Astrocyte of the cerebellum (primary cell): ENCODE measurements around the gene AMH.

Experiments used
- DNase-seq: peaks from one replicate; pipeline ENCODE4 v3.0.0-alpha.2; 2011; ENCODE audit warnings: low read depth
- H3K4me3 ChIP-seq: 2 replicates; pipeline ENCODE4 v1.5.1; 2011; ENCODE audit warnings: mild to moderate bottlenecking, low read depth, low read length, moderate library complexity
- CTCF ChIP-seq: IDR thresholded peaks from 2 replicates; pipeline ENCODE4 v1.5.1; 2012; ENCODE audit warnings: low read length, low read depth, moderate library complexity, mild to moderate bottlenecking; ENCODE audit errors: missing control alignments
- in situ Hi-C: cut with HindIII; loops from 2 replicates; pipeline ENCODE4 v1.10.0; 2017; ENCODE audit warnings: low sequenced_read_pairs

AMH gene

GRCh38 chr19:2230033-2230531 lies 19.0 kb upstream of the AMH start:
- no peak for TF ChIP-seq CTCF
- in situ Hi-C loops = no loop called here
- no peak overlapping the region for H3K4me3 ChIP-seq
- no peak for DNase-seq

GRCh38 chr19:2230807-2231533 lies 18.2 kb upstream of the AMH start:
- no peak overlapping the region for H3K4me3 ChIP-seq
- no peak for TF ChIP-seq CTCF
- DNase-seq = no peak
- in situ Hi-C loops = no loop called here

- TF ChIP-seq CTCF = peak; percentile 14
These were observed 17.4 kb upstream of the AMH start for GRCh38 chr19:2231621-2232221.

GRCh38 chr19:2232286-2233151 lies 16.6 kb upstream of the AMH start:
- in situ Hi-C loops = no loop called here
- DNase-seq = no peak
- no peak overlapping the region for H3K4me3 ChIP-seq
- TF ChIP-seq CTCF = no peak

More at GRCh38 chr19:2231621-2232221, 17.4 kb upstream of the AMH start:
- in situ Hi-C loops = no loop called here
- DNase-seq = no peak
- H3K4me3 ChIP-seq = no peak overlapping the region

- no peak for DNase-seq
- no peak overlapping the region for H3K4me3 ChIP-seq
- in situ Hi-C loops = no loop called here
- TF ChIP-seq CTCF = no peak
These were observed 15.4 kb upstream of the AMH start for GRCh38 chr19:2233601-2234280.

GRCh38 chr19:2234996-2235380 lies 14.1 kb upstream of the AMH start:
- no peak for DNase-seq
- H3K4me3 ChIP-seq = peak overlapping the region; percentile 70
- TF ChIP-seq CTCF = no peak
- in situ Hi-C loops = loop anchor here (5.0 kb wide), 2 partner anchors 48 to 92 kb away; partner anchors contain the start of genes LSM7 and SPPL2B
